Astrocyte (in vitro differentiated cells and primary cell): ENCODE measurements around the gene MSL1.

ENCODE experiments used
- CTCF ChIP-seq: IDR thresholded peaks from 2 replicates; pipeline ENCODE4 v1.5.1; 2011; ENCODE audit warnings: low read depth, mild to moderate bottlenecking, inconsistent platforms, low read length, moderate library complexity; ENCODE audit not compliant: insufficient read depth
- EZH2 ChIP-seq: IDR thresholded peaks from 2 replicates; pipeline ENCODE4 v1.6.1; 2012; ENCODE audit warnings: mild to moderate bottlenecking, low read length, inconsistent platforms; ENCODE audit not compliant: insufficient read depth

GRCh38 chr17:40086150-40087044, 35.4 kb upstream of the MSL1 start:
- TF ChIP-seq CTCF (peak; percentile 56), EZH2 (no peak)
